Gastroesophageal sphincter (tissue), 3 donors: Measurements from ENCODE around the gene IFIT3.

Experiments used
- CTCF ChIP-seq, 4 experiments: fragments of 200-600 bp in 2 of 4; fragments of 450-650 bp in 2 of 4; sonication (generic) in 1 of 4; IDR thresholded peaks; one replicate each; pipeline ENCODE4 v1.5.1; 2017 to 2019; ENCODE audit warnings: antibody characterized with exemption in 4 of 4, mild to moderate bottlenecking in 2 of 4, moderate library complexity in 2 of 4
- EP300 ChIP-seq: sonication (generic); formaldehyde crosslinking; IDR thresholded peaks from one replicate; pipeline ENCODE4 v1.6.1; 2017; ENCODE audit warnings: antibody characterized with exemption, mild to moderate bottlenecking
- POLR2A ChIP-seq, 2 donors: fragments of 450-650 bp; IDR thresholded peaks; one replicate each; pipeline ENCODE4 v1.6.1; 2017; ENCODE audit warnings: antibody characterized with exemption in 2 of 2, mild to moderate bottlenecking in 2 of 2, moderate library complexity in 1 of 2
- POLR2AphosphoS5 ChIP-seq: sonication (generic); formaldehyde crosslinking; IDR thresholded peaks from one replicate; pipeline ENCODE4 v1.6.1; 2017; ENCODE audit warnings: antibody characterized with exemption

- TF ChIP-seq CTCF (IDR thresholded peaks at IDR 0.05), result no peak
- TF ChIP-seq POLR2AphosphoS5, result peak; percentile 82
- no peak for TF ChIP-seq EP300
- no peak for TF ChIP-seq POLR2A (IDR thresholded peaks at IDR 0.05)
These were observed 43.8 kb upstream of the IFIT3 start for GRCh38 chr10:89283936-89284475.
